Measurements from ENCODE around the gene DEGS2. TPM values are rescaled to one million over a fixed set of nuclear protein-coding genes. Genes with fewer than 3 reads are reported as not detected.

The DEGS2 gene
- total RNA-seq, 1 experiment from 2014 or later = 0.11 TPM

- Histone ChIP-seq H3K79me2 (ENCODE audit: low read depth) (no peaks in the 10 kb centered on the region), H2AFZ (no peak overlapping the region), H3K4me1 (replicated peaks; ENCODE audit: insufficient read depth) (no peaks in the 10 kb centered on the region), H3K27me3 (ENCODE audit: insufficient read depth, low read depth) (no peaks in the 10 kb centered on the region), H3K9me3 (ENCODE audit: insufficient read depth, low read depth) (no peaks in the 10 kb centered on the region), H3K36me3 (ENCODE audit: low read depth) (no peaks in the 10 kb centered on the region), H3K9me2 (ENCODE audit: insufficient read depth) (no peaks in the 10 kb centered on the region), H3K4me2 (no peak overlapping the region), H4K20me1 (ENCODE audit: insufficient read depth) (no peaks in the 10 kb centered on the region), H3F3A (ENCODE audit: insufficient read depth, low read depth) (no peaks in the 10 kb centered on the region), H3K4me3 (no peak overlapping the region), H3K27ac (no peak overlapping the region)
- TF ChIP-seq EZH2 (IDR thresholded peaks at IDR 0.05; ENCODE audit: low read depth) (no peak), CTCF (conservative IDR thresholded peaks at IDR 0.05) (no peak)
- no TSS peak for BruUV-seq (replicated peaks)
- POLR2A ChIA-PET (ENCODE audit: unreplicated experiment) = no interaction called here
- CTCF ChIA-PET = no interaction called here
- DNase-seq = no peak
- intact Hi-C loops (cut with micrococcal nuclease; ENCODE audit: unreplicated experiment) = no loop called here
Measured at GRCh38 chr14:100117633-100118395, 41.6 kb downstream of the DEGS2 start.

GRCh38 chr14:100117026-100117425 is 42.4 kb downstream of the DEGS2 start:
- Histone ChIP-seq H3K4me2 (no peak overlapping the region), H3K4me1 (replicated peaks; ENCODE audit: insufficient read depth) (no peaks in the 10 kb centered on the region), H3K79me2 (ENCODE audit: low read depth) (no peaks in the 10 kb centered on the region), H3F3A (ENCODE audit: insufficient read depth, low read depth) (no peaks in the 10 kb centered on the region), H3K27me3 (ENCODE audit: insufficient read depth, low read depth) (no peaks in the 10 kb centered on the region), H3K4me3 (no peak overlapping the region), H3K27ac (no peak overlapping the region), H4K20me1 (ENCODE audit: insufficient read depth) (no peaks in the 10 kb centered on the region), H2AFZ (no peak overlapping the region), H3K9me3 (ENCODE audit: insufficient read depth, low read depth) (no peaks in the 10 kb centered on the region), H3K9me2 (ENCODE audit: insufficient read depth) (no peaks in the 10 kb centered on the region), H3K36me3 (ENCODE audit: low read depth) (no peaks in the 10 kb centered on the region)
- TF ChIP-seq EZH2 (IDR thresholded peaks at IDR 0.05; ENCODE audit: low read depth) (no peak), CTCF (conservative IDR thresholded peaks at IDR 0.05) (no peak)
- CTCF ChIA-PET = no interaction called here
- no TSS peak for BruUV-seq (replicated peaks)
- no peak for DNase-seq
- POLR2A ChIA-PET (ENCODE audit: unreplicated experiment) = no interaction called here
- intact Hi-C loops (cut with micrococcal nuclease; ENCODE audit: unreplicated experiment) = no loop called here

GRCh38 chr14:100116134-100116533 is 43.3 kb downstream of the DEGS2 start:
- Histone ChIP-seq H3K79me2 (ENCODE audit: low read depth) (no peaks in the 10 kb centered on the region), H3K4me3 (no peak overlapping the region), H3F3A (ENCODE audit: insufficient read depth, low read depth) (no peaks in the 10 kb centered on the region), H3K9me3 (ENCODE audit: insufficient read depth, low read depth) (no peaks in the 10 kb centered on the region), H3K4me2 (no peak overlapping the region), H3K27me3 (ENCODE audit: insufficient read depth, low read depth) (no peaks in the 10 kb centered on the region), H2AFZ (no peak overlapping the region), H3K9me2 (ENCODE audit: insufficient read depth) (no peaks in the 10 kb centered on the region), H4K20me1 (ENCODE audit: insufficient read depth) (no peaks in the 10 kb centered on the region), H3K4me1 (replicated peaks; ENCODE audit: insufficient read depth) (no peaks in the 10 kb centered on the region), H3K36me3 (ENCODE audit: low read depth) (no peaks in the 10 kb centered on the region), H3K27ac (no peak overlapping the region)
- BruUV-seq (replicated peaks) = no TSS peak
- ChIA-PET POLR2A (ENCODE audit: unreplicated experiment) (no interaction called here), CTCF (no interaction called here)
- TF ChIP-seq CTCF (conservative IDR thresholded peaks at IDR 0.05) (no peak), EZH2 (IDR thresholded peaks at IDR 0.05; ENCODE audit: low read depth) (no peak)
- intact Hi-C loops (cut with micrococcal nuclease; ENCODE audit: unreplicated experiment) = no loop called here
- DNase-seq = no peak
